GM12891 (cell line): ENCODE data around the gene KRT82.

ENCODE experiments used
- PAX5 ChIP-seq: IDR thresholded peaks from 2 replicates; pipeline ENCODE4 v1.6.1; 2011; ENCODE audit warnings: low read length, moderate library complexity, mild to moderate bottlenecking; ENCODE audit not compliant: insufficient read depth, severe bottlenecking
- POLR2A ChIP-seq: IDR thresholded peaks from 2 replicates; pipeline ENCODE4 v1.6.1; 2011; ENCODE audit warnings: low read depth, low read length, control low read depth
- POLR2AphosphoS5 ChIP-seq: IDR thresholded peaks from 2 replicates; pipeline ENCODE4 v1.6.1; 2011; ENCODE audit warnings: low read depth, low read length, control low read depth
- POU2F2 ChIP-seq: IDR thresholded peaks from 2 replicates; pipeline ENCODE4 v1.6.1; 2011; ENCODE audit warnings: low read depth, mild to moderate bottlenecking, control low read depth, low read length, moderate library complexity
- TAF1 ChIP-seq: IDR thresholded peaks from 2 replicates; pipeline ENCODE4 v1.6.1; 2011; ENCODE audit warnings: low read depth, low read length, control low read depth

- TF ChIP-seq POLR2AphosphoS5 (no peak), POLR2A (no peak), POU2F2 (no peak), PAX5 (no peak), TAF1 (no peak)
Measured at GRCh38 chr12:52369211-52369610, 36.9 kb downstream of the KRT82 start.
